HG02852 (cell line): ENCODE results near the gene C14orf180.

Experiments used
- ATAC-seq: cut with Tn5 transposase; IDR thresholded peaks from one replicate; pipeline ENCODE4 v1.9.1; 2021; ENCODE audit warnings: mild to moderate bottlenecking, moderate library complexity; ENCODE audit not compliant: unreplicated experiment

The C14orf180 gene

DNA sequence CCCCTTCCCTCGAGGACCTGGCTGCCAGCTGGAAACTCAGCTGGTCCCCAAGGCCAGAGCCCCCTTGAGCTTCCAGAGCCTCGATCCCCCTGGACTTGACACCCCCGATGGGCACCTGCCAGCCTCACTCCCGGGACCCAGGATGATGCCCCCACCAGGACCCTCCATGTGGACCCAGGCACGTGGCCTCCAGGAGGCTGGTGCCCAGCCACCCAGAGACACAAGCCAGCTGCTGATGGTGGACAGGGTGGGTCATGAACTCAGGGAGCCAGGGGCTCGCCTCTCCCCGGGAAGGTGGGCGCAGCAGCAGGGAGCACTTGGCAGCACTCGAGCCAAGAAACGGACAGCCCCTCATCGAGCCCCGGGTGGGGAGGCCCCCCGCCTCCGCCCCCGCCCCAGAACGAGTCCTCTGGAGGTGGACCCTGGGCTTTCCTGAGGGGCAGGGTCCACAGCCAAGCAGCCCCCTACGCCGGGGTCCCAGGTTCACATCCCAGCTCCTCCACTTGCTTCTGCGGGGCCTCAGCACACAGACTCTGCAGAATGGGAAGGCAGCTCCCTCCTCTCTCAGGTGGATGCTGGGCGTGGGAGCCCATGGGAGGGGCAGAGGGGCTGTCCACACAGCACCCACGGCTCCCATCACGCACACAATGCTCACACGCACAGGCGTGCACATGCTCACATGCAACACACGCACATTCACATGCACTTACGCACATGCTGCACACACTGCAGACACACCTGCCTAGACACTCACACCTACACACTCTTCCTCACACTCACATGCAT is 12.1 kb downstream of the C14orf180 start:
- no peak for ATAC-seq

DNA sequence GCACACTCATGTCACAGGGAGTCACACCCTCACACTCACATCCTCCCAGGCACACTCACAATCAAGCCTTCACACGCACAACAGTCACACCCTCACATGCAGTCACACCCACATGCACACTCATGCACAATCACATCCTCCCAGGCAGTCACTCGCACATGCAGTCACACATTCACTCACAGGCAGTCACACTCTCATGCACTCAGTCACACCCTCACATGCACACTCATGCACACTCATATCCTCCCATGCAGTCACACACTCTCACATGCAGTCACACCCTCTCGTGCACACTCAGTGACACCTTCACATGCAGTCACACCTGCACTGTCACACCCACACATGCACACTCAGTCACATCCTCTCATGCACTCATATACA is 12.7 kb downstream of the C14orf180 start:
- ATAC-seq: no peak

DNA sequence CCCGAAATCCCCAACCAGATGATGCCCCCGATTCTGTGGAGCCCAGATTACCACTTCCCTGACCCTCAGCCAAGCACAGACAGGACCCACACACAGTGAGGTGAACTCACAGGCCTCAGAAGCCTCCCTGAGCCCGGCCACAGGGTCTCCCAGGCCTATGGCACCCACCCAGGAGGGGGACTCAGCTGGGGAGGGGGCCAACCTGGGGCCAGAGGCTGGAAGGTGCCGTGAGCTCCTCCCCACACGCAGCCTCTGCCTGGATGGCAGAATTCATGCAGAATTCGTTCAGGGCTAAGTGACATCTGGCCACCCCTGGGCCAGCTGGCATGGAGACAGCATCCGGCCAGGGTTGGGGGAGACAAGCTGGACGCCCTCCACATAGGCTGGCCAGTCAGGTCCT is 13.2 kb downstream of the C14orf180 start:
- no peak for ATAC-seq

GRCh38 chr14:104593241-104593701 is 13.7 kb downstream of the C14orf180 start:
- no peak for ATAC-seq

- no peak for ATAC-seq
Measured at GRCh38 chr14:104593710-104594136, 14.2 kb downstream of the C14orf180 start.

DNA sequence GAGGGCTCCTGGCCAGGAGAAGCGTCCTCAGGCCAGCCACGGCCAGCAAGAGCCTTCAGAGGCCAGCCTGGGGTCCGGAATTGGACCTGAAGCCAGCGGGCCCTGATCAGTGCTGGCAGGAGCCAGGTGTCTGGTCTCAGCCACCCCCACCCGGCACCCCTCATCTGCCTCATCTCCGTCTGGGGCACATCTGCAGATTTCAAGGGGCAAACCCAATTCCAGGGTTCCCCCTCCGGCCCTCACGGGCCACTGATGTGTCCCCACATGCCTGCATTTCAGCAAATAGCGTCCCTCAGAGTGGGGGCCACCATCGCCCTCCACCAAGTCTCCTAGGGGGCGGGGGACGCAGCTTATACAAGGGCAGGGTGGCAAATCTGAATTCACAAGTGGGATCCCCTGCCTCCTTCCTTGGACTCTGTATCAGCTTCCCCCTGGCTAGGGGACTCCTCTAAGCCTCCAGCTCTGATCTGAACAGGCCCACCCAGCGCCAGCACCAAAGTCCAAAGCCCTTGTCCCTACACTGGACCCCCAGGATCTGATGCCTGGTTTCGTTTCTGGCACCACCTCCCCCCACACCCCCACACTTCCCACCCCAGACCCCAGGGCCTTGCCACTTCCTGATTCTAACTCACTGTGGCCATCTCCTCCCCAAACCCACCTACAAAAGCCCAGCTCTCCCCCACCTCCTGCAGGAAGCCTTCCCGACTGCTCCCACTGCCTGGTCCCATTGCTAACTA is 14.9 kb downstream of the C14orf180 start:
- ATAC-seq: no peak

- ATAC-seq: no peak
Measured at GRCh38 chr14:104595116-104595675, 15.6 kb downstream of the C14orf180 start.

DNA sequence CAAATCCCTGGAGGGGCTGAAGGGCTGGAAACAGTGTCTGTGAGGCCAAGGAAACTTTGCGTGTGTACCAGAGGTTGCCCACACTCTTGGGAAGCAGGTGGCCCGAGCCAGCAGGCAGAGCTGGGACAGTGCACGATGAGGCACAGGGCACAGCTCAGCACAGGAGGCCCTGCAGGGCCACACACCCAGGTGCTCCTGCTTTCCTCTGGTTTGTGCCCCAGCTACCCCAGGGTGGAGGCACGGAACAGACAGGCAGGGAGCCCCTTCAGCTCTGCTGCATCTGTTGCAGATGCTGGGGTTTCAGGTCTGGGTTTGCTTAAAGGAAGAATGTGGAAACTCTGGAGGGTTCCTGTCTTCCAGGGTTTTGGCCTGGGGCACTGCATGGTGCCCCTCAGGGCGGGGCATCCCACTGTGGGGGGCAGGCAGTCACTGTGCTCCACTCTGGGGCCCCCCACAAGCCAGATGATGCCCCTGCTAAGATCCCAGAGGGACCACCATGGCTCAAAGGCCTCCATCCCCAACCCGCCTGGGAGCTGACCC is 16.4 kb downstream of the C14orf180 start:
- no peak for ATAC-seq

DNA sequence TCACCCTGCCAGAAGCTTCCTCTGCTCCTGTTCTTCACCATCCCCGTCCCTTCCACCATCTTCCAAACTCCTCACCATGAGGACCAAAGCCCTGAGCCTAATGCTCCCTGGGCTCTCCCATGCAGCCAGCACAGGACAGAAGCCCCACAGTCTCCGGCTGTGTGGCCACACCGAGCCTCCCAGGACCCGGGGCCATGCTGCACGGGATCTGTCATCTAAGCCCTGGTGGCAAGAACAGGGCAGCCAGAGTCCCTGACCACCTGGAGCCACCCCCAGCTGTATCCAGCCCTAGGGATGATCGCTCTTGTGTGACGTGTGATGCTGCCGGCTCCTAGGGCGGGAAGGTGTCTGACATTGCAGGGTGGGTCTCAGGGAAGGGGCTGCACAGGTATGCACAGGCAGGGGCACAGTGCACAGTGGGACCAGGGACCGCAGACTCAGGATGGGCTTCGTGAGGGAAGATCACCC is 16.9 kb downstream of the C14orf180 start:
- ATAC-seq: no peak

- no peak for ATAC-seq
Measured at GRCh38 chr14:104596927-104597351, 17.4 kb downstream of the C14orf180 start.

DNA sequence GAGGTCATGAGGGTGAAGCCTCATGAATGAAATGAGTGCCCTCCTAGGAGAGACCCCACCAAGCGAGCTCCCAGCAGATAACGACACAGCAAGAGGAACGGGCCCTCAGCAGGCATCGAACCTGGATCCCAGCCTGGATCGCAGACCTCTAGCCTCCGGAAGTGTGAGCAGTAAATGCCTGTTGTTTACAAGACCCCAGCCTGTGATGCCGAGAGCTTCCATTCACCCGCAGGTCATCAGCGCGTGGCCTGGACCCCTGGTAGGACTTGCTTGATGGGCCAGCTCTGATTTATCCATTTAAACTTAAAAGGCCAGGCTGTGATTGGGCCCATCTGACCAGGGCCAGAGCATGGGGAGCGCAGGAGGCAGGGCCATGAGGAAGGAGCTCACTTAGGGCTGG is 18.0 kb downstream of the C14orf180 start:
- no peak for ATAC-seq

- no peak for ATAC-seq
Measured at GRCh38 chr14:104598039-104598909, 18.7 kb downstream of the C14orf180 start.

DNA sequence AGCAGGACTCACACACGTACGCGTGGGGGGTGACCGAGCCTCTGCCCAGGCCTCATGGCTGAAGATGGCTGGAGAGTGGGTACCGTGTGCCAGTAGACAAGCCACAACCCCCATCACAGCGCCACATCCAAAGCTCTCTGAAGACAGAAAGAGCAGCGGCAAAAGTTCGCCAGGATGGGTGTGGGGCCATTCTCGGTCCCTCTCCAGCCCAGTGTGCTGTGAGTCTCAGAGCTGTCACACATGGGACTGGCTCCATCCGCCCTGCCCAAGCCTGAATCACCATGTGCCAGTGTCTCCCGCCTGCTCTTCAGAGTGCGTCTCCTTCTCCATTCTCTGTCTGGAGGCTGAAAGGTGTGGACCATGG is 19.3 kb downstream of the C14orf180 start:
- ATAC-seq: no peak

DNA sequence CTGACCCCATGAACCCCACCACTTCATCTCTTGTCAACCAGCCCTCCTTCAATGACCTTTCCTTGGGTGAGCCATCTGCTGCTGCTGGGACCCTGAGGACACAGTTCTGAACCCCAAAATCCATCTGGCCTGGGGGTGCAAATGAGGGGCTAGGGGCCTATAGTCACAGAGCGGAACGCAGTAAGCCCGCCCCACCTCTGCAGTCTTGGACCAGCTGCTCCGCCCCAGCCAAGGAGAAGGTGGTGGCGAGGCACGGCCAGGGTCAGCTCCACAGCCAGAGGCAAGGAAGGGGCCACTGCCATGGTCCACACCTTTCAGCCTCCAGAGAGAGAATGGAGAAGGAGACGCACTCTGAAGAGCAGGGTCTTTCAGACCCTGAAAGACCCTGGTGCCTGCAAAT is 19.9 kb downstream of the C14orf180 start:
- ATAC-seq: no peak

DNA sequence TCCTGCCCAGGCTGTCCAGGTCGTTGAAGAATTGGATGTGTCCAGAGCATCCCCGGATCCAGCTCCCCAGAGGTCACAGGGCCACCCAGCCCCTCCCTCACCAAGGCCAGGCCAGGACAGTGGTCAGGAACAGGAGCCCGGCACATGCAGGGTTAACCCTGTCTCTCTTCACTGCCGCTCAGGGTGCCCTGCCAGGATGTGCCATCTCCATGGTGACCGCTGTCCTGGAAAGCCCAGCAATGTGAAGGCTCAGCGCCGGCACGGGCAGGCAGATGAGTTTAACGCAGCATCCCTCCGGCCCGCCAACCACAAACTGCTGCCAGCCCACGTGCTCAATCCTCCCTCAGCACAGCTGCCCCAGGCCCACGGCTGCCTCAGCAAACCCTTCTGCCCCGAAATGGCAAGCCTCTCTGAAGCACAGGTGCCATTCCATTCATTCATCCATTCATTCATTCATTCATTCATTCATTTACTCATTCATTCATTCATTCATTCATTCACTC is 20.6 kb downstream of the C14orf180 start:
- no peak for ATAC-seq

- ATAC-seq: no peak
Measured at GRCh38 chr14:104600805-104601204, 21.2 kb downstream of the C14orf180 start.

- no peak for ATAC-seq
Measured at GRCh38 chr14:104601786-104602185, 22.2 kb downstream of the C14orf180 start.

- ATAC-seq: no peak
Measured at GRCh38 chr14:104602315-104602932, 22.9 kb downstream of the C14orf180 start.

DNA sequence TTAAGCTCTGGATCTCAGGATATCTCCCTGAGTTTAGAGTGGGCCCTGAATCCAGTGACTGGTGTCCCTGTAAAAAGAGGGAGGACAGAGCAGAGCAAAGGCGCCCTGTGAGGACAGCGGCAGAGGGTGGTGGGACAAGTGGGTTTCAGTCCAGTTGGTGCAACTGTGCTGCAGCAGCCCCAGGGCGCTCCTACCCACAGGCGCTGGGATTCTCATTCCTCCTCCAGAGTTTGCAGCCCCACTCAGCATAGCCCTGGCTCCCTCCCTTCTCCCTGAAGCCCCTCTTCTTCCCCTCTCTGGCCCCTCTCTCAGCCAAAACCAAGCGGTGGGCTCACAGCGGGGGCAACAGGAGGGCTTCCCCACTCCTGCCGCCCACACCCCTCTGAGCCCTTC is 23.4 kb downstream of the C14orf180 start:
- ATAC-seq: no peak
